Lower leg skin (tissue), 4 donors: ENCODE measurements around the gene DENND1B. TPM values are rescaled to one million over a fixed set of nuclear protein-coding genes. Genes with fewer than 3 reads are reported as not detected.

Experiments used
- DNase-seq, 2 donors: peaks; one replicate each; pipeline ENCODE4 v3.0.0-alpha.2; 2019; ENCODE audit warnings: low spot score in 2 of 2
- H3K4me3 ChIP-seq: fragments of 200-600 bp; sonication (generic); 2 replicates; pipeline ENCODE4 v1.5.1; 2017; ENCODE audit warnings: mild to moderate bottlenecking, low read depth; ENCODE audit not compliant: poor library complexity, severe bottlenecking
- CTCF ChIP-seq, 3 donors: fragments of 450-650 bp; IDR thresholded peaks; one replicate each; pipeline ENCODE4 v1.5.1; 2016; ENCODE audit warnings: antibody characterized with exemption in 3 of 3, mild to moderate bottlenecking in 3 of 3, moderate library complexity in 2 of 3
- POLR2A ChIP-seq, 2 donors: fragments of 450-650 bp; IDR thresholded peaks; one replicate each; pipeline ENCODE4 v1.6.1; 2016 to 2017; ENCODE audit warnings: antibody characterized with exemption in 2 of 2, mild to moderate bottlenecking in 1 of 2, moderate library complexity in 1 of 2
- WGBS, 2 donors: methylation state at CpG; one replicate each; pipeline ENCODE4 v1.1.5; 2018; 5-methylcytosine and 5-hydroxymethylcytosine counted together
- intact Hi-C: fragments of 100-400 bp; cut with DNase I; formaldehyde crosslinking; loops from one replicate; pipeline ENCODE4 v1.15.0; 2023; ENCODE audit warnings: low total_unique reads
- total RNA-seq, 4 donors: library from RNA; depleted of rRNA; stranded (reverse); fragments of >200 nt; gene quantifications; one replicate each; pipeline ENCODE4 v1.1.0, GENCODE V29; 2016

Gene DENND1B
- total RNA-seq, result 10 to 100 TPM in 1 of 4 donors, 1 to 10 TPM in 3; 5.5 to 12.4 (median 7.2) TPM

- DNase-seq, result peak; percentile 58 to 93
- intact Hi-C loops, result no loop called here
- 16 to 17% methylated on average over 17 to 23 of the region's 51 CpGs for WGBS, 2 donors
- H3K4me3 ChIP-seq, result peak within 1 kb of the TSS; percentile 66
- no peak for TF ChIP-seq POLR2A (IDR thresholded peaks at IDR 0.05)
- no peak for TF ChIP-seq CTCF (IDR thresholded peaks at IDR 0.05)
Measured at GRCh38 chr1:197775282-197776262, at the start of gene DENND1B. TSS of gene DENND1B (minus strand) at chr1:197775480. CDS start at chr1:197775155, 325 bp downstream.

- no peak overlapping the region for H3K4me3 ChIP-seq
- no peak for TF ChIP-seq POLR2A (IDR thresholded peaks at IDR 0.05)
- TF ChIP-seq CTCF (IDR thresholded peaks at IDR 0.05), result no peak
- 72 to 77% methylated on average over 2 of the region's 2 CpGs for WGBS, 2 donors
- DNase-seq, result no peak
- intact Hi-C loops, result no loop called here
Measured at GRCh38 chr1:197814306-197814705, 39.0 kb upstream of the DENND1B start.

DNA sequence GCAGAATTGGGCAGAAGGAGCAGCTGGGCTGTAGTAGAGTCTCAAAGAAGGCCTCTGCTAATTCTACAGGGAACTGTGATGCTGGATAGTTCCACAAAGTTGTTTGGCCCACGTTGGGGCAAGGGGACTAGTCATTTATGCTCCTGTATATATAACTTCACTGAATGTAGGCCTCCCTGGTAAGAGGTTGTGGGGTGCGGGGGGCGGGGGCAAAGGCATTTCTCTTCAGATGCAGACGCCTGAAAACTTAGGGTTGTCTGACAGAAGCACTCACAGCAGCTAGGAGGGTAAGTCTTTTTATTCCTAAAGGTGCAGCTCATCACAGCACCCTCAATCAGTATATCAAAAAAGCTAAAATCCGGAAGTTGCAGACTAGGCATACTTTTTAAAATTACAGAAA, 38.5 kb upstream of the DENND1B start:
- TF ChIP-seq POLR2A (IDR thresholded peaks at IDR 0.05) (no peak), CTCF (IDR thresholded peaks at IDR 0.05) (no peak)
- DNase-seq, result no peak
- intact Hi-C loops, result no loop called here
- H3K4me3 ChIP-seq, result no peak overlapping the region
- 50 to 59% methylated on average over 5 of the region's 5 CpGs for WGBS, 2 donors

- 74 to 76% methylated on average over 1 of the region's 1 CpG for WGBS, 2 donors
- no peak for TF ChIP-seq POLR2A (IDR thresholded peaks at IDR 0.05)
- TF ChIP-seq CTCF (IDR thresholded peaks at IDR 0.05), result no peak
- intact Hi-C loops, result no loop called here
- no peak overlapping the region for H3K4me3 ChIP-seq
- no peak for DNase-seq
Measured at GRCh38 chr1:197811769-197812168, 36.5 kb upstream of the DENND1B start.

GRCh38 chr1:197810812-197811211, 35.5 kb upstream of the DENND1B start:
- no peak for DNase-seq
- 53% methylated on average over 4 of the region's 4 CpGs for WGBS, 2 donors
- no peak overlapping the region for H3K4me3 ChIP-seq
- no peak for TF ChIP-seq POLR2A (IDR thresholded peaks at IDR 0.05)
- no peak for TF ChIP-seq CTCF (IDR thresholded peaks at IDR 0.05)
- intact Hi-C loops, result no loop called here
